Panc1 (cell line): ENCODE results near the gene CTF1. TPM values are rescaled to one million over a fixed set of nuclear protein-coding genes. Genes with fewer than 3 reads are reported as not detected.

Experiments
- ATAC-seq: fragments of 200-7000 bp; cut with Tn5 transposase; 2 replicates; pipeline ENCODE4 v1.9.1; 2020; ENCODE audit warnings: mild to moderate bottlenecking, moderate library complexity
- BruUV-seq: library from RNA; stranded (reverse); fragments of 400-500 nt; replicated peaks from 2 replicates; lab custom pipeline; 2021; lab: Mats Ljungman, UMichigan
- CTCF ChIA-PET: fragments of 300-600 bp; sonication (Branson Sonifier 250); formaldehyde crosslinking; loops from one replicate; lab custom pipeline; 2022; ENCODE audit warnings: antibody characterized with exemption; lab: Charles Lee
- POLR2A ChIA-PET: fragments of 300-600 bp; sonication (Branson Sonifier 250); formaldehyde crosslinking; loops from one replicate; lab custom pipeline; 2022; ENCODE audit warnings: antibody characterized with exemption; lab: Charles Lee
- DNase-seq: peaks from one replicate; pipeline ENCODE4 v3.0.0-alpha.2; 2010; ENCODE audit warnings: low read depth, low spot score
- H3K27ac ChIP-seq: 2 replicates; pipeline ENCODE4 v1.5.1; 2011; ENCODE audit warnings: mild to moderate bottlenecking, low read length, inconsistent platforms
- H3K27me3 ChIP-seq: fragments of 200-500 bp; sonication (Bioruptor generic); 2 replicates; pipeline ENCODE4 v1.6.0; 2014; ENCODE audit warnings: low read length, inconsistent platforms; ENCODE audit not compliant: control insufficient read depth, insufficient read depth
- H3K36me3 ChIP-seq: fragments of 200-500 bp; sonication (Bioruptor generic); 2 replicates; pipeline ENCODE4 v1.5.1; 2014; ENCODE audit warnings: inconsistent platforms, mild to moderate bottlenecking, low read length, moderate library complexity; ENCODE audit not compliant: control insufficient read depth, insufficient read depth
- H3K4me1 ChIP-seq: 2 replicates; pipeline ENCODE4 v1.5.1; 2011; ENCODE audit warnings: inconsistent platforms, mild to moderate bottlenecking, low read length, moderate library complexity; ENCODE audit not compliant: control insufficient read depth, insufficient read depth
- H3K4me3 ChIP-seq, 2 experiments: 2 replicates each; pipeline ENCODE4 v1.5.1; 2011 to 2012; ENCODE audit warnings: low read depth in 2 of 2, low read length in 2 of 2, mild to moderate bottlenecking in 2 of 2, inconsistent platforms in 1 of 2, moderate library complexity in 1 of 2
- H3K9me3 ChIP-seq: fragments of 200-500 bp; sonication (Bioruptor generic); 2 replicates; pipeline ENCODE4 v1.5.1; 2014; ENCODE audit warnings: low read depth, mild to moderate bottlenecking, inconsistent platforms, low read length, moderate library complexity; ENCODE audit not compliant: control insufficient read depth, insufficient read depth
- CTCF ChIP-seq: fragments of 450-650 bp; IDR thresholded peaks from 2 replicates; pipeline ENCODE4 v1.5.1; 2017; ENCODE audit warnings: mild to moderate bottlenecking
- POLR2AphosphoS5 ChIP-seq: IDR thresholded peaks from 2 replicates; pipeline ENCODE4 v1.6.1; 2012; ENCODE audit warnings: mild to moderate bottlenecking, low read depth, low read length, moderate library complexity
- SIN3A ChIP-seq: IDR thresholded peaks from 2 replicates; pipeline ENCODE4 v1.6.1; 2012; ENCODE audit warnings: low read depth, mild to moderate bottlenecking, low read length, moderate library complexity, borderline replicate concordance; ENCODE audit not compliant: insufficient read depth
- TCF7L2 ChIP-seq: IDR thresholded peaks from 2 replicates; pipeline ENCODE4 v1.6.1; 2011; ENCODE audit warnings: mild to moderate bottlenecking, low read depth, low read length, inconsistent platforms
- in situ Hi-C: cut with HindIII; loops from 2 replicates; pipeline ENCODE4 v1.10.0; 2016; ENCODE audit warnings: low sequenced_read_pairs, low pct_unique_long_range_greater_than_20kb
- intact Hi-C: fragments of 100-400 bp; cut with micrococcal nuclease; formaldehyde crosslinking; loops from one replicate; pipeline ENCODE4 v1.10.0; 2022; ENCODE audit not compliant: unreplicated experiment
- total RNA-seq: library from RNA; stranded (reverse); gene quantifications from one replicate; pipeline ENCODE4 v1.2.1, GENCODE V29; 2021; ENCODE audit not compliant: unreplicated experiment
- TF ChIP-seq, protein P1 (sequence below), 2 experiments: IDR thresholded peaks; 2 replicates each; pipeline ENCODE4 v1.6.1; 2011 to 2012; ENCODE audit warnings: low read depth in 2 of 2, control low read depth in 1 of 2, low read length in 1 of 2, mild to moderate bottlenecking in 1 of 2, moderate library complexity in 1 of 2; ENCODE audit not compliant: insufficient read depth in 1 of 2

The CTF1 gene
- total RNA-seq, 1 experiment from 2014 or later, result 2.9 TPM

DNA sequence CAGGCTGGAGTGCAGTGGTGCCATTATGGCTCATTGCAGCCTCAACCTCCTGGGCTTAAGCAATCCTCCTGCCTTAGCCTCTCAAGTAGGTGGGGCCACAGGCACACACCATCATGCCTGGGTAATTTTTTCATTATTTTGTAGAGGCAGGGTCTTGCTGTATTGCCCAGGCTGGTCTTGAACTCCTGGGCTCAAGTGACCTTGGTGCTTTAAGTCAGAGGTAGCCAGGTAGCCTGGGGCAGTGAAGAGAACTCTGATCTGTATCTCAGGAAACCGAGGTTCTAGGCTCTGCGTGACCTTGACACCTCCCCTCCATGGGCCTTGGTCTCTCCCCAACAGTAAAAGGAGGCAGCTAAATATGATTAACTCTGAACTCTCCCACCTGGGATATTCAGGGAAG, 3.4 kb downstream of the CTF1 start:
- no peaks in the 10 kb centered on the region for H3K27me3 ChIP-seq
- H3K27ac ChIP-seq, result no peak overlapping the region
- no peaks in the 10 kb centered on the region for H3K9me3 ChIP-seq
- no TSS peak for BruUV-seq
- POLR2A ChIA-PET, result no interaction called here
- no peak overlapping the region for H3K4me3 ChIP-seq
- no peaks in the 10 kb centered on the region for H3K36me3 ChIP-seq
- intact Hi-C loops, result loop anchor here (10.0 kb wide), 1 partner anchor 55 kb away; no protein-coding TSS in a partner anchor
- CTCF ChIA-PET, result no interaction called here
- ATAC-seq (no peak), DNase-seq (no peak)
- no peak for TF ChIP-seq SIN3A
- no peak for TF ChIP-seq POLR2AphosphoS5
- no peak for TF ChIP-seq TCF7L2
- TF ChIP-seq CTCF, result no peak
- TF ChIP-seq, protein P1, sequence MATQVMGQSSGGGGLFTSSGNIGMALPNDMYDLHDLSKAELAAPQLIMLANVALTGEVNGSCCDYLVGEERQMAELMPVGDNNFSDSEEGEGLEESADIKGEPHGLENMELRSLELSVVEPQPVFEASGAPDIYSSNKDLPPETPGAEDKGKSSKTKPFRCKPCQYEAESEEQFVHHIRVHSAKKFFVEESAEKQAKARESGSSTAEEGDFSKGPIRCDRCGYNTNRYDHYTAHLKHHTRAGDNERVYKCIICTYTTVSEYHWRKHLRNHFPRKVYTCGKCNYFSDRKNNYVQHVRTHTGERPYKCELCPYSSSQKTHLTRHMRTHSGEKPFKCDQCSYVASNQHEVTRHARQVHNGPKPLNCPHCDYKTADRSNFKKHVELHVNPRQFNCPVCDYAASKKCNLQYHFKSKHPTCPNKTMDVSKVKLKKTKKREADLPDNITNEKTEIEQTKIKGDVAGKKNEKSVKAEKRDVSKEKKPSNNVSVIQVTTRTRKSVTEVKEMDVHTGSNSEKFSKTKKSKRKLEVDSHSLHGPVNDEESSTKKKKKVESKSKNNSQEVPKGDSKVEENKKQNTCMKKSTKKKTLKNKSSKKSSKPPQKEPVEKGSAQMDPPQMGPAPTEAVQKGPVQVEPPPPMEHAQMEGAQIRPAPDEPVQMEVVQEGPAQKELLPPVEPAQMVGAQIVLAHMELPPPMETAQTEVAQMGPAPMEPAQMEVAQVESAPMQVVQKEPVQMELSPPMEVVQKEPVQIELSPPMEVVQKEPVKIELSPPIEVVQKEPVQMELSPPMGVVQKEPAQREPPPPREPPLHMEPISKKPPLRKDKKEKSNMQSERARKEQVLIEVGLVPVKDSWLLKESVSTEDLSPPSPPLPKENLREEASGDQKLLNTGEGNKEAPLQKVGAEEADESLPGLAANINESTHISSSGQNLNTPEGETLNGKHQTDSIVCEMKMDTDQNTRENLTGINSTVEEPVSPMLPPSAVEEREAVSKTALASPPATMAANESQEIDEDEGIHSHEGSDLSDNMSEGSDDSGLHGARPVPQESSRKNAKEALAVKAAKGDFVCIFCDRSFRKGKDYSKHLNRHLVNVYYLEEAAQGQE (IDR thresholded peaks at IDR 0.05; ENCODE audit: insufficient read depth in 1 of 2, low read depth in 2 of 2, low read length in 1 of 2), result no peak
- H3K4me1 ChIP-seq, result peaks cover 11% of the 10 kb centered on the region
- in situ Hi-C loops, result no loop called here

- no TSS peak for BruUV-seq
- ChIA-PET POLR2A (no interaction called here), CTCF (interaction anchor here (2.2 kb wide), 1 partner anchor 56 kb away, joined by 19 read pairs; no protein-coding TSS in a partner anchor)
- Histone ChIP-seq H3K4me1 (peaks cover 5% of the 10 kb centered on the region), H3K27me3 (no peaks in the 10 kb centered on the region), H3K27ac (no peak overlapping the region), H3K9me3 (no peaks in the 10 kb centered on the region), H3K36me3 (no peaks in the 10 kb centered on the region), H3K4me3 (no peak overlapping the region)
- TF ChIP-seq SIN3A (no peak), TCF7L2 (no peak), POLR2AphosphoS5 (no peak), CTCF (no peak)
- TF ChIP-seq, protein P1 (IDR thresholded peaks at IDR 0.05; ENCODE audit: insufficient read depth in 1 of 2, low read depth in 2 of 2, low read length in 1 of 2), result no peak
- in situ Hi-C loops (no loop called here), intact Hi-C loops (loop anchor here (10.0 kb wide), 1 partner anchor 56 kb away; no protein-coding TSS in a partner anchor)
- no peak for ATAC-seq
- no peak for DNase-seq
Measured at GRCh38 chr16:30900588-30900987, 4.2 kb downstream of the CTF1 start.
